C4-2B (cell line): ENCODE results near the gene GALNTL6.

ENCODE experiments used
- CTCF ChIP-seq: fragments of 450-650 bp; conservative IDR thresholded peaks from 2 replicates; pipeline ENCODE4 v1.5.1; 2017; ENCODE audit warnings: mild to moderate bottlenecking
- ZFX ChIP-seq: fragments of 450-650 bp; IDR thresholded peaks from 2 replicates; pipeline ENCODE4 v1.6.1; 2017

GRCh38 chr4:172245516-172245915 lies 432.3 kb downstream of the GALNTL6 start:
- TF ChIP-seq CTCF (no peak), ZFX (no peak)
